Mesendoderm (in vitro differentiated cells): ENCODE results near the gene ZFYVE9.

Source experiments
- DNase-seq: peaks from one replicate; pipeline ENCODE4 v3.0.0; 2013
- H2AK5ac ChIP-seq: 2 replicates; pipeline ENCODE4 v1.6.1; 2013; ENCODE audit warnings: low read length, inconsistent platforms
- H2BK120ac ChIP-seq: 2 replicates; pipeline ENCODE4 v1.6.1; 2013; ENCODE audit warnings: low read depth, mild to moderate bottlenecking, low read length, moderate library complexity, mixed read lengths
- H2BK15ac ChIP-seq: replicated peaks from 2 replicates; pipeline ENCODE4 v1.6.1; 2013; ENCODE audit warnings: low read depth, mild to moderate bottlenecking, moderate library complexity
- H2BK5ac ChIP-seq: 2 replicates; pipeline ENCODE4 v1.6.1; 2013; ENCODE audit warnings: low read length, inconsistent platforms
- H3K18ac ChIP-seq: 2 replicates; pipeline ENCODE4 v1.6.1; 2013; ENCODE audit warnings: mild to moderate bottlenecking, low read length, mixed read lengths
- H3K23ac ChIP-seq: one replicate; pipeline ENCODE4 v1.6.1; 2013; ENCODE audit warnings: low read length
- H3K27ac ChIP-seq: 2 replicates; pipeline ENCODE4 v1.5.1; 2013; ENCODE audit warnings: low read depth, mild to moderate bottlenecking, inconsistent platforms, low read length, moderate library complexity
- H3K27me3 ChIP-seq: 2 replicates; pipeline ENCODE4 v1.6.1; 2013; ENCODE audit warnings: low read length, control low read depth, mild to moderate bottlenecking, inconsistent platforms; ENCODE audit not compliant: insufficient read depth, poor library complexity
- H3K36me3 ChIP-seq: 2 replicates; pipeline ENCODE4 v1.6.1; 2013; ENCODE audit warnings: low read length, inconsistent platforms; ENCODE audit not compliant: control insufficient read depth, insufficient read depth
- H3K4ac ChIP-seq: one replicate; pipeline ENCODE4 v1.6.1; 2013; ENCODE audit warnings: low read depth, mild to moderate bottlenecking, low read length, moderate library complexity
- H3K4me1 ChIP-seq: 2 replicates; pipeline ENCODE4 v1.6.1; 2013; ENCODE audit warnings: low read depth, low read length, inconsistent platforms; ENCODE audit not compliant: control insufficient read depth
- H3K4me2 ChIP-seq: 2 replicates; pipeline ENCODE4 v1.6.1; 2013; ENCODE audit warnings: low read length
- H3K4me3 ChIP-seq: 2 replicates; pipeline ENCODE4 v1.5.1; 2013; ENCODE audit warnings: mild to moderate bottlenecking, low read length
- H3K56ac ChIP-seq: one replicate; pipeline ENCODE4 v1.6.1; 2013; ENCODE audit warnings: low read length
- H3K79me1 ChIP-seq: 2 replicates; pipeline ENCODE4 v1.6.1; 2013; ENCODE audit warnings: low read length, inconsistent platforms
- H3K79me2 ChIP-seq: 2 replicates; pipeline ENCODE4 v1.6.1; 2013; ENCODE audit warnings: mild to moderate bottlenecking, low read length; ENCODE audit not compliant: control insufficient read depth, insufficient read depth
- H3K9ac ChIP-seq: 2 replicates; pipeline ENCODE4 v1.6.1; 2013; ENCODE audit warnings: low read length, inconsistent platforms
- H4K5ac ChIP-seq: one replicate; pipeline ENCODE4 v1.6.1; 2013; ENCODE audit warnings: low read length
- H4K8ac ChIP-seq: one replicate; pipeline ENCODE4 v1.6.1; 2013; ENCODE audit warnings: low read depth, mild to moderate bottlenecking, control low read depth, low read length, moderate library complexity
- WGBS: extraction: QIAGEN DNeasy Blood & Tissue Kit; methylation state at CpG from one replicate; pipeline ENCODE4 v1.1.7; 2013; ENCODE audit warnings: low lambda C conversion rate, missing lambda C conversion rate; ENCODE audit not compliant: insufficient coverage; ENCODE audit errors: extremely low coverage; 5-methylcytosine and 5-hydroxymethylcytosine counted together

ZFYVE9 gene

DNA sequence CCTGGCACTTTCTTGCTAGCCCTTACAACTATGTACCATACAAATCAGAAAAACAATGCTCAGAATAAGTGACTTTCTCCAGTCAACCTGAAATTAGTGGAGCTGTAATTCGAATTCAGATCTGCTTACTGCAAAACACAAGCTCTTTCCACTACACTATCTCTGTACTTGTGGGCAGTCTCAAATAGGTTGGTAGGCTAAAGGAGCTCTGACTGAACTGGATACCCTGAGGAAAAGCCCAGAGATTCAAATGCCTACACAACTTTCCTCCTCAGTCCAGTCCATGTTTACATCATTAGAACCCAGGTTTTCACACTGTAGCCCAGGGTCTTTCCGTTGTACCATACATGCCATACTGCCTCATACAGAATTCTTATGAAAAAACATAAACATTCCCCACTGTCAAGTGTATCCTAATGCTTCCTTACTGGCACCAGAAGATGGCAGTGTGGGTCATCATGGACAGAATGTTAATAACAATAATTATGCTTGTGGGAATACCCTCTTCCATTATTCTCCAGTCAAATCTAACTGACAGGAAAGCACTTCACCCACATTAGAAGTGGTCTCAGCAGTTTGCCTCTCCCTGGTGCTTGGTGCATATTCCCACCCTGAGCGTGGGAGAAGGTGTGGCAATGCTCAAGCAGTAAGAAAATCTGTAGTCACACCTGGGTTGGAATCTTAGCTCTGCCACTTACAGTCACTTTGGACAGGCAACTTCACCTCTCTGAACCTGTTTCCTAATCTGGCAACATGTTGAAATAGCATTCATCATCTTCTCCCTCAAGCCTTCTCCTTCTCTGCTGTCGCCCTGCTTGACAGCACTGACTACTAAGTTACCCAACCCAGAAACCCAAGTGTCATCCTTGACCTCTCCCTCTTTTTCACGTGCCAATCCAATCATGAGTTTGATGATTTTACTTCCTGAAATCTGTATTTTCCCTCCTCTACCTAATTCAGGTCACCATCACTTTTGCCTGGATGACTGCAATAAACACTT lies 14.4 kb upstream of the ZFYVE9 start:
- Histone ChIP-seq H3K9ac (no peak overlapping the region), H3K27me3 (no peaks in the 10 kb centered on the region), H2BK15ac (no peak overlapping the region), H3K79me2 (no peaks in the 10 kb centered on the region), H3K4me2 (no peak overlapping the region), H4K5ac (no peak overlapping the region), H3K79me1 (no peaks in the 10 kb centered on the region), H3K36me3 (no peaks in the 10 kb centered on the region), H3K4me1 (no peaks in the 10 kb centered on the region), H3K56ac (no peak overlapping the region), H3K23ac (no peak overlapping the region), H3K27ac (no peak overlapping the region), H3K4me3 (no peak overlapping the region), H2BK120ac (no peak overlapping the region), H4K8ac (no peak overlapping the region), H3K4ac (no peak overlapping the region), H3K18ac (no peak overlapping the region), H2AK5ac (no peak overlapping the region), H2BK5ac (no peak overlapping the region)
- peak; percentile 22 for DNase-seq
- no CpG with 5 or more reads among the region's 5 CpGs for WGBS

DNA sequence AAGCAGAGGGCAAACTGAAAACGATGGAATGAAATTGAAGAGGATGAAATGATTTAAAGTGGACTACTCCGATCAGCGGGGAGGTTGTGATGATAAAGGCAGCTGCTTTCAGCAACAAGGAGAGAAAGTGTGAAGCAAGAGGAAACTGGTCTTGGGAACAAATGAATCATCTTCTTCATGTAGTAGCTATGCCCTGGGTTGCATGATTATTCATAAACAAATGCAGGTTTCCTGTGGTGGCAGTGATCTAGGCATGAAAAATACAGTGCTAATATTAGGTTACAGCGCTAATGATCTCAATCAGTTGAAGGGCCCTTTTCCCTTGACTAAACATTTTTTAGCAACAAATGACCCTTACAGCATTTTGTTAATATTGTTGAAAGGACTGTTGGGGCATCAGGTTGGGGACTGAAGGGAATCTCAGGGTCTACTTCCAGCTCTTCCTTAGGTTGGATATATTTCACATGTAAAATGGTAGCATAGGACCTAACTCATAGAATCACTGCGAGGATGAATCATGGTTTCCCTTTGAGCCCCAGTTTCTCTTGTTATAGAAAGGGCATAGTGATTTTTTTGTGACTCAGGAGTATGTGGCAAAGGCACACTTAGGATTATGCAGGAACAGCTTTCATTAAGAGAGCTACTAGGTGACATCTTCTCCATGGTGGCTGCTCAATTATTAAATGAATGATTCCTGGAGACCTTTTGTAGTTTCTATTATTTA lies 1.9 kb upstream of the ZFYVE9 start:
- no peak overlapping the region for H3K27ac ChIP-seq
- no peak overlapping the region for H3K4me3 ChIP-seq

DNA sequence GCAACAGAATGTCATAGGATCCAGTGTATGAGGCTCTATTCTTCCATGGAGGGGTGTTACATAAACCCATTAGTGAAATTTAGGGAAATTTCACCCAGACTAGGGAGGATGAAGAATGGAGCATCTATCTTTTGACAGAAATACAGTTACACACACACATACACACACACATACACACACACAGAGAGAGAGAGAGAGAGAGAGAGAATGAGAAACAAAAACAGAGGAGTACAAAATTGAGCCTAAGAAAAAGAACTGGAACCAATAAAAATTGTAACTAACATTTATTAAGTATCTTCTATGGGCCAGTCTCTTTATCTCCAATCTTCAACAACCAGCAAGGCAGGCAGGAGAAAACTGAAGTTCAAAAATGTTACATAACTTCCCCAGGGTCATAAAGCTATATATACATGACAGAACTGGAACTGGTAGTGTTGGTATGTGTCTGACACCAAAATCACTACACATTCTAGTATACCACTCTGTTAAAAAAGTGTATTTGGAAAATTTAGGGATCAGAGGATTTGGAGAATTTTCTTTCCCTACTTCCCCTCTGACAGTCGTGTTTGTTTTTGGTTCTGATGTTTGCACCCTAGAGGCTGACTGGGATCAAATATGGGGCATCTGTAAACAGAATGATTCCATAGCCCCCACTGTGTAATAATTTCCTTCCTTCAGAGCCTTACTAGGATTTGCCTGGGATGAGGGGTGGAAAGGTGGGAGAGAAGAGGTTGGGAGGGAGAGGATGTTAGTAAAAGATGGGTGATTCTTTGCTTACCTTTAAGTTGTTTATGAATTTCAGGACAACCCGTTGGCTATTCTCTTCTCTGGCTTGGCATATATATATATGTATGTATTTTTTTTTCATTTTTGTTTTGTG lies 1.0 kb upstream of the ZFYVE9 start:
- Histone ChIP-seq H3K36me3 (no peaks in the 10 kb centered on the region), H3K4ac (no peak overlapping the region), H3K27me3 (no peaks in the 10 kb centered on the region), H3K23ac (no peak overlapping the region), H3K4me1 (no peaks in the 10 kb centered on the region), H2BK5ac (no peak overlapping the region), H3K4me3 (no peak overlapping the region), H3K18ac (no peak overlapping the region), H3K9ac (no peak overlapping the region), H3K4me2 (no peak overlapping the region), H2BK120ac (no peak overlapping the region), H3K56ac (no peak overlapping the region), H3K79me2 (no peaks in the 10 kb centered on the region), H2AK5ac (no peak overlapping the region), H4K8ac (no peak overlapping the region), H3K79me1 (no peaks in the 10 kb centered on the region), H3K27ac (no peak overlapping the region), H4K5ac (no peak overlapping the region), H2BK15ac (no peak overlapping the region)
- DNase-seq = no peak
- no CpG with 5 or more reads among the region's 2 CpGs for WGBS

More for the DNA sequence above, 1.9 kb upstream of the ZFYVE9 start:
- WGBS = no CpG with 5 or more reads among the region's 5 CpGs
- no peaks in the 10 kb centered on the region for H3K27me3 ChIP-seq
- no peak overlapping the region for H3K56ac ChIP-seq
- no peak overlapping the region for H3K23ac ChIP-seq
- H2BK5ac ChIP-seq = no peak overlapping the region
- no peaks in the 10 kb centered on the region for H3K4me1 ChIP-seq
- no peak overlapping the region for H2AK5ac ChIP-seq
- H3K79me2 ChIP-seq = no peaks in the 10 kb centered on the region
- H3K4ac ChIP-seq = no peak overlapping the region
- no peaks in the 10 kb centered on the region for H3K36me3 ChIP-seq
- no peak overlapping the region for H2BK120ac ChIP-seq
- no peaks in the 10 kb centered on the region for H3K79me1 ChIP-seq
- H3K18ac ChIP-seq = no peak overlapping the region
- no peak overlapping the region for H4K5ac ChIP-seq
- H3K4me2 ChIP-seq = no peak overlapping the region
- no peak overlapping the region for H4K8ac ChIP-seq
- DNase-seq = no peak
- H3K9ac ChIP-seq = no peak overlapping the region
- no peak overlapping the region for H2BK15ac ChIP-seq

DNA sequence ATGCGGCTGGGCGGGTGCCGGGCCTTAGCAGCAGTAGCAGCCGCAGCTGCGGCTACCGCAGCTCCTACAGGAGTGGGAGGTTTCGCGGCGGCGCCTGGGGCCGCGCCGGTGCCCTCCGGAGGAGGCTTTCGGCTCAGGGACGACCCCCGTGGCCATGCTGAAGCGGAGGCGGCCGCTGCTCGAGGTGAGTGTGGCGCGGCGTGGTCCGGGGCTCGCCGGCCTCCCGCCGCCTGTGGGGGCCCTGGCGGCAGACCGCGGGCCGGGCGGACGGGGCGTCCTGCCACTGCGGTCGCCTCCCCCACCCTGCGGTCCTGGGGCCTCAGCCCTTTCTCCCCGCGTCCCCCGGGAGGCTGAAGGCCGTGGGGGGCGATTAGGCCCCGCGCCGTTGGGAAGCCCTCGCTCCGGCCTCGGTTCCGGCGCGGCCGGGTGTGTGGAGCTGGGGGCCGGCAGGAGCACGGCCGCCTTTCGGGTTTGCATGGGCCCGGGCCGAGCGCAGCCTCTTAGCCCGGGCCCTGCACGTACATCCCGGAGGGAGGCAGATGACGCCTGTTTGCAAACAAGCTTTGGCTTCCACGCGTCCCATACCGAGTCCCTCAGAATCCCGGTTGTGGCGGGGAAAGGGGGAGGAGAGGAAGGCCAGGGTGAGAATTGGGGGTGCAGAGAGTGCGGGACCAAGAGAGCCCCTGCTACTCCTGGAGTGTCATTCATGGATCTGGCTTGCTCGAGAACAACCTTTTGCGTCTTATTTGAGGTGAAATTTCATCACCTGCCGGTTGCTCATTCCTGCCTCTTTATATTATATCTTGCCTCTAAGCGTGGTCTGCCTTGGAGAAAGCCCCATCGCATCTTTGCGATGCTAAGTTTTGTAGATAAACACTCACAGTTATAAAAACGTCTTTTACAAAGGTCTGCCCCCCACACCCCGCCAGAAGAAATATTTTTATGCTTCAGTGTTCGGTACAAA lies 613 bp downstream of the ZFYVE9 start:
- Histone ChIP-seq H3K56ac (peak overlapping the region; percentile 95), H2BK15ac (no peak overlapping the region), H2BK120ac (no peak overlapping the region), H3K27me3 (no peaks in the 10 kb centered on the region), H3K9ac (peak overlapping the region; percentile 90), H3K4me3 (peak overlapping the region; percentile 72), H3K79me1 (no peaks in the 10 kb centered on the region), H3K79me2 (no peaks in the 10 kb centered on the region), H4K8ac (no peak overlapping the region), H4K5ac (no peak overlapping the region), H3K36me3 (no peaks in the 10 kb centered on the region), H3K4me1 (no peaks in the 10 kb centered on the region), H3K23ac (peak overlapping the region; percentile 86), H2AK5ac (no peak overlapping the region), H3K4me2 (peak overlapping the region; percentile 98), H3K4ac (peak overlapping the region; percentile 60), H3K27ac (peak overlapping the region; percentile 80), H3K18ac (peak overlapping the region; percentile 86), H2BK5ac (peak overlapping the region; percentile 58)
- WGBS = no CpG with 5 or more reads among the region's 80 CpGs
- peak; percentile 69 for DNase-seq

DNA sequence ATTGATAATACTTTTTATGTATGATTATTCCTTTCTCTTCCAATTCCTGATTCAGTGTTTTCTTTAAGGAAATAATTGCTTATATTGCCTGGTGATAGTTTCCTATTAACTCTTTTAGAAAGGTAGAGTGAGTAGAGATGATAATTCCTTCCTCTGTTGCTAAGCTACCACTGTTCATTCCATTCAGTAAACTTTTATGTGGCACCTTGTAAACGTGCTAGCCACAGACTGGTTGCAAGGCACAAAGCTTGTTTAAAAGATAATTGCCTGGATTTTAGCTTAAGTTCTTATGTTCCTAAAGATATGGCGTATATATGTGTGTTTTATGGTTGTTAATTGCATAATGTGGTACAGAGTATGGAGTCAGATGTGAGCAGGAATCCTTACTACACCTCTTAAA lies 3.2 kb downstream of the ZFYVE9 start:
- H4K5ac ChIP-seq = no peak overlapping the region
- no peak overlapping the region for H3K23ac ChIP-seq
- H2BK15ac ChIP-seq = no peak overlapping the region
- H2BK120ac ChIP-seq = no peak overlapping the region
- H3K4ac ChIP-seq = no peak overlapping the region
- H3K9ac ChIP-seq = no peak overlapping the region
- no peaks in the 10 kb centered on the region for H3K4me1 ChIP-seq
- no peaks in the 10 kb centered on the region for H3K79me1 ChIP-seq
- no peak overlapping the region for H2AK5ac ChIP-seq
- no peak overlapping the region for H3K4me2 ChIP-seq
- no peaks in the 10 kb centered on the region for H3K36me3 ChIP-seq
- H2BK5ac ChIP-seq = no peak overlapping the region
- H3K4me3 ChIP-seq = no peak overlapping the region
- WGBS = 100% methylated on average over 1 of the region's 2 CpGs
- no peaks in the 10 kb centered on the region for H3K79me2 ChIP-seq
- H4K8ac ChIP-seq = no peak overlapping the region
- no peak for DNase-seq
- H3K56ac ChIP-seq = no peak overlapping the region
- no peak overlapping the region for H3K27ac ChIP-seq
- H3K27me3 ChIP-seq = no peaks in the 10 kb centered on the region
- H3K18ac ChIP-seq = no peak overlapping the region
